Caco-2 (cell line): ENCODE data around the gene OSMR. TPM values are rescaled to one million over a fixed set of nuclear protein-coding genes. Genes with fewer than 3 reads are reported as not detected.

ENCODE experiments used
- BruUV-seq: library from RNA; stranded (reverse); fragments of 400-500 nt; replicated peaks from 2 replicates; lab custom pipeline; 2021; lab: Mats Ljungman, UMichigan
- CTCF ChIA-PET: fragments of 300-600 bp; sonication (Branson Sonifier 250); formaldehyde crosslinking; loops from one replicate; lab custom pipeline; 2022; ENCODE audit warnings: antibody characterized with exemption; lab: Charles Lee
- POLR2A ChIA-PET: fragments of 300-600 bp; sonication (Branson Sonifier 250); formaldehyde crosslinking; loops from one replicate; lab custom pipeline; 2022; ENCODE audit warnings: antibody characterized with exemption; lab: Charles Lee
- DNase-seq, 2 experiments: peaks; one replicate each; pipeline versions ENCODE4 v3.0.0 to v3.0.0-alpha.2; 2020 to 2022
- H3K27me3 ChIP-seq: replicated peaks from 2 replicates; pipeline ENCODE4 v1.6.0; 2011; ENCODE audit warnings: low read length; ENCODE audit not compliant: control insufficient read depth, insufficient read depth
- H3K36me3 ChIP-seq: 2 replicates; pipeline ENCODE4 v1.5.1; 2011; ENCODE audit warnings: low read length; ENCODE audit not compliant: control insufficient read depth, insufficient read depth
- H3K4me1 ChIP-seq: fragments of 250-450 bp; sonication (Bioruptor Pico); 2 replicates; pipeline ENCODE4 v1.5.1; 2020; ENCODE audit warnings: mild to moderate bottlenecking
- H3K4me3 ChIP-seq: 2 replicates; pipeline ENCODE4 v1.5.1; 2011; ENCODE audit warnings: low read depth, mild to moderate bottlenecking, control low read depth, low read length
- H3K9me3 ChIP-seq: fragments of 250-450 bp; sonication (Bioruptor Pico); 2 replicates; pipeline ENCODE4 v1.5.1; 2020; ENCODE audit warnings: mild to moderate bottlenecking, moderate library complexity
- H3K27ac Mint-ChIP-seq: one replicate; pipeline ENCODE4 v1.8.0; 2022; ENCODE audit warnings: mixed read lengths; ENCODE audit not compliant: unreplicated experiment
- H3K27me3 Mint-ChIP-seq: one replicate; pipeline ENCODE4 v1.8.0; 2022; ENCODE audit warnings: mixed read lengths; ENCODE audit not compliant: insufficient read depth, unreplicated experiment
- H3K36me3 Mint-ChIP-seq: one replicate; pipeline ENCODE4 v1.8.0; 2022; ENCODE audit warnings: mild to moderate bottlenecking, mixed read lengths; ENCODE audit not compliant: insufficient read depth, unreplicated experiment
- H3K4me1 Mint-ChIP-seq: one replicate; pipeline ENCODE4 v1.8.0; 2022; ENCODE audit warnings: low read depth, mixed read lengths; ENCODE audit not compliant: unreplicated experiment
- H3K4me3 Mint-ChIP-seq: one replicate; pipeline ENCODE4 v1.8.0; 2022; ENCODE audit warnings: mild to moderate bottlenecking, moderate library complexity, mixed read lengths; ENCODE audit not compliant: unreplicated experiment
- H3K9me3 Mint-ChIP-seq: one replicate; pipeline ENCODE4 v1.8.0; 2022; ENCODE audit warnings: mixed read lengths; ENCODE audit not compliant: unreplicated experiment
- intact Hi-C: fragments of 100-400 bp; cut with micrococcal nuclease; formaldehyde crosslinking; loops from one replicate; pipeline ENCODE4 v1.10.0; 2022; ENCODE audit not compliant: unreplicated experiment
- total RNA-seq: library from RNA; stranded (reverse); gene quantifications from 2 replicates; pipeline ENCODE4 v1.2.3, GENCODE V29; 2022
- TF ChIP-seq, protein P1 (sequence below), 2 experiments: fragments of 200-600 bp in 1 of 2; IDR thresholded peaks; 1 replicate in 1 of 2; 2 replicates in 1 of 2; pipeline versions ENCODE4 v1.5.1 to v1.8.0; 2011 to 2022; ENCODE audit warnings: antibody characterized with exemption in 1 of 2, control low read depth in 1 of 2, inconsistent platforms in 1 of 2, low read depth in 1 of 2, low read length in 1 of 2, mild to moderate bottlenecking in 1 of 2, moderate library complexity in 1 of 2; ENCODE audit not compliant: insufficient read depth in 1 of 2, severe bottlenecking in 1 of 2, unreplicated experiment in 1 of 2

The OSMR gene
- total RNA-seq, 1 experiment from 2014 or later = 0.11 TPM

DNA sequence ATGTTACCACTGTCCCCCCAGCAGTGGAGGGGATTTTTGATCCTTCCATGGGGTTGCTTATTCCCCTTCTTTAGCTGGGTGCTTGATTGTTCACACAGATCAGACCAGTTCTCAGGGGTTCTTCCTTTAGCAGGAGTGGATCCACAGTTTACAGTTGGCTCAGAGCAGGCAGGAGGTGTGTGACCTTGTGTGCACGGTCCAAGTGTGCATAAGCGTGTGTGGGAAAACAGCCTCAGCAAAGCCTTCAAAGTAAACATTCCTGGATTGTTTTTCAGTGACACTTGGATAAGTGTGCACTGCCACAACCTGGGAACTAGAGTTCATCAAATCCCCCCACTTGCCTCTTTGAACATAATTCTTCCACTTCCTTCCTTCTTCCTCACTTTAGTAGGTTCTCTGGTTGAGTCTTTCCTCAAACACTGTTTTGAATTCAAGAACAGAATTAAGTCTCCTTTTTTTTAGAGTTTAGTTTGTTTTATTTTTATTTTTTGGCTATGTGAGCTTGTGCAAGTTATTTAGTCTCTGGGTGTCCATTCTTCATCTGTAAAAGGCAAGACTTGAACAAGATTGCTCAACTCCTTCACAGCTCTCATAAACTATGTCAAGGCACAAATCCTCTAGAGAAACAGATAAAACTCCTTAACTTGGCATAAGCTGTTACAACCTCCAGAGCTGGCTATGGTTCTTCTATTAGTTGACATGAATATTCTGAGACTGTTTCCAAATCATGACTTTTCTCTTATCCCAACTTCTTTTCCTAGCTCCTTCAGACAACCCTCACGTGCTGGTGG, 78.0 kb downstream of the OSMR start:
- no TSS peak for BruUV-seq
- CTCF ChIA-PET = no interaction called here
- no peaks in the 10 kb centered on the region for H3K4me1 ChIP-seq
- no peaks in the 10 kb centered on the region for H3K27me3 ChIP-seq
- POLR2A ChIA-PET = no interaction called here
- no peaks in the 10 kb centered on the region; the same call in 1 of the 2 replicates for H3K36me3 ChIP-seq
- no peaks in the 10 kb centered on the region for H3K36me3 Mint-ChIP-seq
- no peak overlapping the region for H3K4me3 Mint-ChIP-seq
- H3K9me3 ChIP-seq = peaks cover 11% of the 10 kb centered on the region; the same call in 1 of the 2 replicates
- peaks cover 5% of the 10 kb centered on the region for H3K27me3 Mint-ChIP-seq
- TF ChIP-seq, protein P1, sequence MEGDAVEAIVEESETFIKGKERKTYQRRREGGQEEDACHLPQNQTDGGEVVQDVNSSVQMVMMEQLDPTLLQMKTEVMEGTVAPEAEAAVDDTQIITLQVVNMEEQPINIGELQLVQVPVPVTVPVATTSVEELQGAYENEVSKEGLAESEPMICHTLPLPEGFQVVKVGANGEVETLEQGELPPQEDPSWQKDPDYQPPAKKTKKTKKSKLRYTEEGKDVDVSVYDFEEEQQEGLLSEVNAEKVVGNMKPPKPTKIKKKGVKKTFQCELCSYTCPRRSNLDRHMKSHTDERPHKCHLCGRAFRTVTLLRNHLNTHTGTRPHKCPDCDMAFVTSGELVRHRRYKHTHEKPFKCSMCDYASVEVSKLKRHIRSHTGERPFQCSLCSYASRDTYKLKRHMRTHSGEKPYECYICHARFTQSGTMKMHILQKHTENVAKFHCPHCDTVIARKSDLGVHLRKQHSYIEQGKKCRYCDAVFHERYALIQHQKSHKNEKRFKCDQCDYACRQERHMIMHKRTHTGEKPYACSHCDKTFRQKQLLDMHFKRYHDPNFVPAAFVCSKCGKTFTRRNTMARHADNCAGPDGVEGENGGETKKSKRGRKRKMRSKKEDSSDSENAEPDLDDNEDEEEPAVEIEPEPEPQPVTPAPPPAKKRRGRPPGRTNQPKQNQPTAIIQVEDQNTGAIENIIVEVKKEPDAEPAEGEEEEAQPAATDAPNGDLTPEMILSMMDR (IDR thresholded peaks at IDR 0.05; ENCODE audit: insufficient read depth in 1 of 2, low read depth in 1 of 2, low read length in 1 of 2, severe bottlenecking in 1 of 2, unreplicated experiment in 1 of 2) = no peak
- H3K4me3 ChIP-seq = no peak overlapping the region
- DNase-seq = no peak
- intact Hi-C loops = no loop called here
- H3K9me3 Mint-ChIP-seq = no peaks in the 10 kb centered on the region
- no peaks in the 10 kb centered on the region for H3K4me1 Mint-ChIP-seq
- no peak overlapping the region for H3K27ac Mint-ChIP-seq

DNA sequence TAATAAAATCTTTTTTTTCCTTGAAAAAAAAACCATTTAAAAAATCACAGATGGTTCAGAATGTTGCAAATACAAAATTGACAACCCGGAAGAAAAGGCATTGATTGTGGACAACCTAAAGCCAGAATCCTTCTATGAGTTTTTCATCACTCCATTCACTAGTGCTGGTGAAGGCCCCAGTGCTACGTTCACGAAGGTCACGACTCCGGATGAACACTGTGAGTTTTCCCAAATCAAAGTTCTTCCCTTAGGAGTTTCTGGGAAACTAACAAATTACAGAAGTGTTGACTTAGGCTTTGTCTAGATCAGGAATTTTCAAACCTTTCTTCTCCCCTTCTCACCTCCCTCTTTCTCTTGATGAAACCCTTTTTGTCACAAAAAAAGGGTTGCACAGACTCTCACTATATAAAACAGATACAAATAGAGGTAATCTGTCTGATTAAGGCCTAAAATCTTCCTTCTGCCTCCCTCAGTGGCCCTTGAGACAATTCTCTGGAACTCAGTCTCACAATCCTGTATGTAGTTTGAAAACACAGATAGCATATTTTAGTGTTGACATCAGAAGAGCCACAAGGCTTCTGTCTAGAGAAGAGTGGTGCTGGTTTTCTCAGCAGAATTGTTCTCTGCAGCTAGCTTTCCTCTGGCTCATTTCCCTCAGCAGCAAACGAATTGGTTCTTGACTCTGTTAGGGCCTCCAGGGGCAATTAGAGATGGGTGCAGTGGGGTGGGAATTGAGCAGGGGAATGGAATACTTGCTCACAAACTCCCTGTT, 79.5 kb downstream of the OSMR start:
- Histone ChIP-seq H3K9me3 (peaks cover 11% of the 10 kb centered on the region; the same call in 1 of the 2 replicates), H3K4me3 (no peak overlapping the region), H3K36me3 (no peaks in the 10 kb centered on the region; the same call in 1 of the 2 replicates), H3K27me3 (no peaks in the 10 kb centered on the region), H3K4me1 (no peaks in the 10 kb centered on the region)
- no peaks in the 10 kb centered on the region for H3K9me3 Mint-ChIP-seq
- no peak for DNase-seq
- POLR2A ChIA-PET = no interaction called here
- H3K4me1 Mint-ChIP-seq = no peaks in the 10 kb centered on the region
- no peak overlapping the region for H3K4me3 Mint-ChIP-seq
- CTCF ChIA-PET = no interaction called here
- no TSS peak for BruUV-seq
- intact Hi-C loops = no loop called here
- TF ChIP-seq, protein P1 (IDR thresholded peaks at IDR 0.05; ENCODE audit: insufficient read depth in 1 of 2, low read depth in 1 of 2, low read length in 1 of 2, severe bottlenecking in 1 of 2, unreplicated experiment in 1 of 2) = no peak
- H3K27me3 Mint-ChIP-seq = peaks cover 5% of the 10 kb centered on the region
- no peak overlapping the region for H3K27ac Mint-ChIP-seq
- no peaks in the 10 kb centered on the region for H3K36me3 Mint-ChIP-seq

DNA sequence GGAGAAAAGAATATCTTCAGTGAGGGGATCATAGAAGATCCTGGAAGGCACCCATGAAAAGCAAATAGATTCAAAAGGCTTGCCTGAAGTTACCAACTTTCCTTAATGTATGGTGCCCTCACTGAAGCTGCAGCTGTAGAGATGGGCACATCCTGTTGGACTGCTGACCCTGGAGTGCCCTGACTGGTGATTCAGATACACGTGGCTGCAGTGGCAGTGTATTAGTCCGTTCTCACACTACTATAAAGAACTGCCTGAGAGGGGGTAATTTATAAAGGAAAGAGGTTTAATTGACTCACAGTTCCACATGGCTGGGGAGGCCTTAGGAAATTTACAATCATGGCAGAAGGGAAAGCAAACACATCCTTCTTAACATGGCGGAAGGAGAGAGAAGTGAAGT, 80.3 kb downstream of the OSMR start:
- Mint-ChIP-seq H3K27me3 (peaks cover 5% of the 10 kb centered on the region), H3K27ac (no peak overlapping the region), H3K9me3 (no peaks in the 10 kb centered on the region), H3K4me3 (no peak overlapping the region), H3K36me3 (no peaks in the 10 kb centered on the region), H3K4me1 (no peaks in the 10 kb centered on the region)
- ChIA-PET CTCF (no interaction called here), POLR2A (no interaction called here)
- no peaks in the 10 kb centered on the region; the same call in 1 of the 2 replicates for H3K36me3 ChIP-seq
- no peaks in the 10 kb centered on the region for H3K4me1 ChIP-seq
- no peaks in the 10 kb centered on the region for H3K27me3 ChIP-seq
- DNase-seq = no peak
- no TSS peak for BruUV-seq
- peaks cover 11% of the 10 kb centered on the region; the same call in 1 of the 2 replicates for H3K9me3 ChIP-seq
- TF ChIP-seq, protein P1 (IDR thresholded peaks at IDR 0.05; ENCODE audit: insufficient read depth in 1 of 2, low read depth in 1 of 2, low read length in 1 of 2, severe bottlenecking in 1 of 2, unreplicated experiment in 1 of 2) = no peak
- no peak overlapping the region for H3K4me3 ChIP-seq
- intact Hi-C loops = no loop called here
